HG02981 (cell line): ENCODE measurements around the gene MOSPD3.

Source experiments
- ATAC-seq: cut with Tn5 transposase; IDR thresholded peaks from one replicate; pipeline ENCODE4 v1.9.1; 2021; ENCODE audit warnings: mild to moderate bottlenecking, moderate library complexity; ENCODE audit not compliant: unreplicated experiment

MOSPD3 gene

DNA sequence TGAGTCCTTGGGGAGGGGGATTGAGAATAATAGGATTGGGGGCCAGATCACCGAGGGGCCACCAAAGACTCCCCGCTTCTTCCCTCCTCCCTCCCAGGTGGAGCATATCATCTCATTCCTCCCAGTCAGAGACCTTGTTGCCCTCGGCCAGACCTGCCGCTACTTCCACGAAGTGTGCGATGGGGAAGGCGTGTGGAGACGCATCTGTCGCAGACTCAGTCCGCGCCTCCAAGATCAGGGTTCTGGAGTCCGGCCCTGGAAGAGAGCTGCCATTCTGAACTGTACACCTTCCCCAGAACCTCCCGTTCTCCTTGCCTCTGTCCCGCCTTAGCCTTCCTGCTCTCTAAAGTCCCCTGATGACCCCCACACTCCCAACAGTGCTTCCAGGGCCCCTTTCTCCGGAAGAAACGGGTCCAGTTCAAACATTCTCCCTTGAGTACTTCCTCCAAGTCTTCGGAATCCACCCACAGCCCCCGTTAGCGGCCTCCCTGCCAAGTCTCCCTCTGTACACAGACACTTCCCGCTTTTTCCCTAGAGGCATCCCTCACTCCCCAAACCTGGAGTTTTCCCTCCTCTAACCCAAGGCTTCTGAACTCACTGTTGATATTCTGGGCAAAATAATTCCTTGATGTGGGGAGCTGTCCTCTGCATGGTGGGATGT, 22.1 kb upstream of the MOSPD3 start:
- no peak for ATAC-seq

- ATAC-seq: no peak
These were observed 20.7 kb upstream of the MOSPD3 start for GRCh38 chr7:100591596-100591995.

DNA sequence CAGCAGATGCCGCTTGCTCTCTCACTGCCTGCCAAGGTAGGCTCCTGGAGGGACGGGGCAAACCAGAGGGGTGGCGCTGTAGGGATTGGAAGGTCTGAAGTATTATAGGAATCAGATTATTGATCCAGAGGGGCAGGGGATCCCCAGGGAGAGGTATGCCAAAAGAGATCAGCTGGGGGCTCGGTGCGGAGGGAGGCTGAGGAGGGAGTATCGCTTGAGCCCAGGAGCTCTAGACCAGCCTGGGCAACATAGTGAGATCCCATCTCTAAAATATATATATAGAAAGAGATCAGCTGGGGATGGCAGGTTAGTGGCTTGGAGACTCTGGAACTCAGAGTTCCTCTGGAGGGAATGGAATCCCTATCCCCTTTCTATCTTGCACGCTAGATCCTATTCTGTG, 17.2 kb upstream of the MOSPD3 start:
- no peak for ATAC-seq

- ATAC-seq: no peak
These were observed 13.9 kb upstream of the MOSPD3 start for GRCh38 chr7:100598425-100598824.

GRCh38 chr7:100599911-100600729, 12.2 kb upstream of the MOSPD3 start:
- ATAC-seq: no peak

- ATAC-seq: no peak
These were observed 11.7 kb upstream of the MOSPD3 start for GRCh38 chr7:100600730-100601038.

DNA sequence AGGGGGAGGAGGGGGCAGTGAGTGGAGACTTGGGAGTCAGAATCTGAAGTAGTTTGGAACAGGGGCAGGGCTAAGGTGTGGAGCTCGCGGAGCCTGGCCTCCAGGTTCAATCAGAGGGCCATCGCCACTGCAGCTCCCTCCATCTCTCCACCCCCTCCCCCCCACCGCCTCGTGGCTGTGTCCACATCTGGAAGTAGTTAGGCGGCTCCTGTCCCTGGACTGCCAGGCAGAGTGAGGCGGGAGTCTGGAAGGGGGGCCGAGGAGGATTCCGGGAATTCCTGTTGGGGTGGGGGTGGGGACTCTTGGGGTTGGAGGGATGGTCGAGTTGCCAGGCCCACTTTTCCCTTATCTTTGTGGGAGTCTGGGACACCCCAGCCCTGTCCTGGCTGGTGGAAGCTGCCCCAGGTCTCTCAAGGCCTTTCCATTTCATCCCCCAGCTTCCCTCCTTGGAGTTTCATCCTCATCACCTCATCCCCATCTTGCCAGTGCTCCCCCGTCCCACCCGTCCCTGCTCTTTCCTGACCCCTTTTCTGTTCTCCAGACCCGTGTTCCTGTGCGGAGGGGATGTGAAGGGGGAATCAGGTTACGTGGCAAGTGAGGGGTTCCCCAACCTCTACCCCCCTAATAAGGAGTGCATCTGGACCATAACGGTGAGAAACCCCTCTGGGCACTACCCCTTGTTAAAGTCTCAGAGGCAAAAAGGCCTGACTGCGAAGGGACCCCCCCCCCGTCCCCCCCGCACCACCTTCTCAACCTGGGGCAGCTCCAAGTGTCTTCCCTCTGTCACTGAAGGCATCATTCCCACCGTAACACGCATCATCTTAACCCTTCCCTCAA, 9.2 kb upstream of the MOSPD3 start:
- no peak for ATAC-seq

DNA sequence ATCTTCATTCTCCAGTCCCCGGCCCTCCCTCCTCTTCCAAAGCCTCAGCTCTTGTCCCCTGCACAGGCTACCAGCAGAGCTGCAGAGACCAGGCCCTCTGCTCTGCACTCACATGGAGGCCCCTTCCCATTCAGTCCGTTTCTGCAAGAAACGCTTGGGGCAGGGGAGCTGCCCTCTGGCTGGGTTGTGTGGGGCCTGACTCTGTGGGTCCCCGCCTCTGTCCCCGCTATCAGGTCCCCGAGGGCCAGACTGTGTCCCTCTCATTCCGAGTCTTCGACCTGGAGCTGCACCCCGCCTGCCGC, 8.7 kb upstream of the MOSPD3 start:
- no peak for ATAC-seq

DNA sequence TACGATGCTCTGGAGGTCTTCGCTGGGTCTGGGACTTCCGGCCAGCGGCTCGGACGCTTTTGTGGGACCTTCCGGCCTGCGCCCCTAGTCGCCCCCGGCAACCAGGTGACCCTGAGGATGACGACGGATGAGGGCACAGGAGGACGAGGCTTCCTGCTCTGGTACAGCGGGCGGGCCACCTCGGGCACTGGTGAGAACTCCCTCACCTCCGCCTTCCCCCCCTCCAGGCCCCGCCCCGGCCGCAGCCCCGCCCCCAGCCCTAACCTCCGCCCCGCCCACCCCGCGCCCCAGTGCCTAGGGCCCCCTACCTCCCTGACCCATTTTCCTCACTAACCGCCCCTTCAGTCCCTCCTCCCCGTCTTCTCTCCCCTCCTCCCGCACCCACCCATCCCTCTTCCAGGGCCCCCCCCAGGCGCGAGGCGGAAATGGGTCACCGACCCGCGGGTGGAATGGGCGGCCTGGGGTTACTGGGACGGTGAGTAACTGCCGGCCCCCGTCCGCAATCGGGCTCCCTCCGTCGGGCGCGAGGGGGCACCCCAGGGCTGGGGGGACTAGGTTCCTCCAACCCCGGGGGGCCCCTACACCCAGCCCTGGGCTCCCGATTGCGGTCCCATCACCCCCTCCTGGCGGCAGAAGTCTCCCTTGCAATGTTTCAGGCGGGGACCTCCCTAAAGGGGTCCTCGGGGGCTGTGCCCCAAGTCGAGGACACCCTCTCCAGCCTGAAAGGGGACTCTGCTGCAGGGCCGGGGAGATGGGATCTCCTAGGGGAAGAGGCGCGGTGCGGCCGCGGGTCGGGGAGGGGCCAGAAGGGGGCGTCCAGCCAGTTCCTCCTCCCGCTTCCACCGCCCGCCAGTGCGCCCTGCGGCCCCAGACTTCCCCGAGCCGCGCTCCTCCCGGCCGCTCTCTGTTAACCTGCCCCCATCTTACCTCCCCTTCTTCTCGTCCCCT, 8.0 kb upstream of the MOSPD3 start:
- ATAC-seq: no peak

DNA sequence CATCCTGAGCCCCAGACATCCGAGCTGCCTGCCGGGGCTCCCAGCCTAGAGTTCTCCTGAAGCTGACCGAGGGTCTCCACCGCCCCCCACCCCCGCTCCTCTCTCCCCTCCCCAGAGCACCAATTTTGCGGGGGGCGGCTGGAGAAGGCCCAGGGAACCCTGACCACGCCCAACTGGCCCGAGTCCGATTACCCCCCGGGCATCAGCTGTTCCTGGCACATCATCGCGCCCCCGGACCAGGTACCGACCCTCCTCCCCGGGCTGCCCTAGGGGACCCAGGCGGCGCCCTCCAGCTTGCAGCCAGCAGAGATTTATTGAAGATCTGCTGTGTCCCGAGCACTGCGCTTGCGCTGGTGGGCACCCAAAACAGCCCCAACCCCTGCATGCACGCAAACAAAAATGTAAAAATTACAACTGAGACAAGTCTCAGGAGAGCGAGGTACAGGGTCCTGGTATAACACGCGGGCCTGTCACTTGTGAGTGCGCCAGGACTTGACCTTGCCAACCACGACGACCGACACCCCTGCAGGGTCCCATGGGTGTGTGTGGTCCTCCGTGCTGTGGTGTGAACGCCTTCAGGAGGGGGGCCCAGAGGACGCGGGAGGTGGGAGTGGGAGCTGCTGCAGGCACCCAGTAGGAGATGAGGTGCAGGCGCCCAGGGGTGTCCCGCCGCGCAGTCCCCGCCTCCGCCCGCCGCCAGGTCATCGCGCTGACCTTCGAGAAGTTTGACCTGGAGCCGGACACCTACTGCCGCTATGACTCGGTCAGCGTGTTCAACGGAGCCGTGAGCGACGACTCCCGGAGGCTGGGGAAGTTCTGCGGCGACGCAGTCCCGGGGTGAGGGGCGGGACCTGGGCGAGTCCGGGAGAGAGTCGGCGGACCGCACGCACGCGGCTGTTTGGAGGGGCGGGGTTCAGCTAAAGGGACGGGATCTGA, 7.1 kb upstream of the MOSPD3 start:
- no peak for ATAC-seq

- ATAC-seq: no peak
These were observed 6.0 kb upstream of the MOSPD3 start for GRCh38 chr7:100606313-100606712.

DNA sequence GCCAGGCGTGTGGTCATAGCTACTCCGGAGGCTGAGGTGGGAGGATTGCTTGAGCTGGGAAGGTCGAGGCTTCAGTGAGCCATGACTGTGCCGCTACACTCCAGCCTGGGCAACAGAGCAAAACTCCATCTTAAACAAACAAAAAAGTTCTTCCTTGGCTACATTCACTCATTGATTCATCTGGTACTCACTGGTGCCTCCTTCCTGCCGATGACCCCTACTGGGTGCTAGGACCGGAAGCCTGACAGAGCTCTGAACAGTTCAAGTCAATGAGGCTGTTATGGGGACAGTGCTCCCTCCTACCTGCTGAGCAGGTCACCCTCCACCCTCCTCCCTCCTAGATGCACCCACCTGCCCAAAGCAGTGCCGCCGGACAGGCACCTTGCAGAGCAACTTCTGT, 5.2 kb upstream of the MOSPD3 start:
- no peak for ATAC-seq

- no peak for ATAC-seq
These were observed 2.4 kb upstream of the MOSPD3 start for GRCh38 chr7:100609958-100610357.

GRCh38 chr7:100612730-100613390, 520 bp downstream of the MOSPD3 start:
- ATAC-seq: no peak

DNA sequence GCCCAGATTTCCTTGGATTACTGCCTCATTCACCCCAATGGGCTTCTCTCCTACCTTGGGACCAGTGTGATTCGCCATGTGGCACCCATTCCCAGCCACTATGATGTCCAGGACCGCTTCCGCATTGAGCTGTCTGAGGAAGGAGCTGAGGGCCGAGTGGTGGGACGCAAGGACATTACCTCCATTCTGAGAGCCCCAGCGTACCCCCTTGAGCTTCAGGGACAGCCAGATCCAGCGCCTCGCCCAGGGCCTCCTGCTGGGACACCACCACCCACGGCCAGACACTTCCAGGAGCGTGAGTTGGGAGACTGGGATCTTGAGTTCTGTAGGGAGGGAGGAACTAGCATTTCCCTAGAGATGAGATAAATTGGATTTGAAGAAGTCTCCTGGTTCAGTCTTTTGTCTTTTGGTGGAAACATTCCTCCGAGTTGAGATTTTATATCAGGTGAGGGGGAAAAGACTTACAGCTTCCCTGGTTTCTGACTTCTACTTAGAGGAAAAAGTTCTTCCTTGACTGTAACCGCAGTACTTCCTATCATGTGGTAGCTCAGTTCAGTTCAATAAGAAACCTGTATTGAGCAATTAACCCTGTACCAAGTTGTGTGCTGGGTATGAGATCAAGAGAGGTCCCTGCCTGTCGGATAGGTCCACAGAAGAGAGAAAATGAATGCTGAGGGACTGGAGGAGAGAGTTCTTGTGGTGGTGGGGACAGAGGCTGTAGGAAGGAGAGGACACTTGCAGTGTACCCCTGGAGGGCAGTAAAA, 1.3 kb downstream of the MOSPD3 start:
- no peak for ATAC-seq

- no peak for ATAC-seq
These were observed 2.0 kb downstream of the MOSPD3 start for GRCh38 chr7:100614308-100614861.

GRCh38 chr7:100620239-100620638, 7.9 kb downstream of the MOSPD3 start:
- ATAC-seq: no peak

DNA sequence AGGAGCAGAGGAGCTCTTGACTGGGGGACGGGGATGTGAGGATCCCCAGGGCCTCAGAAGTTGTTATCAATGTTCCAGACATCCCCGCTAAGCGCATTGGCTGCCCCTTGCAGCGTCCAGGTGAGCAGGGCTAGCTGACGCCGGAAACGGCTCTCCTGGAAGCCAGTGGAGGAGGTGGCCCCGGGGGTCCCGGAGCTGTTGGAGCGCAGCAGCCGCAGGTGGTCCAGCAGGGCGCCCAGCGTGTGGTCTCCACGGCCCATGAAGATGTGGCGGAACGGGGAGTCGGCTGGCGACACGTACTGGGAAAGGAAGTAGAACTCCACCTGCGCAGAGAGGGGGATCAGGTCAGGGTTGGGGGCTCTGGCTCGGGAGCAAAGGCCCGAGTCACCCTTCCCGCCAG, 8.5 kb downstream of the MOSPD3 start:
- ATAC-seq: no peak
